ENCODE data around the gene KRT8.
"Not testable (repeated sequence)": the region's sequence is repeated elsewhere in the genome, so short reads cannot be mapped to it uniquely, and the experiment has no call there.

Gene KRT8

DNA sequence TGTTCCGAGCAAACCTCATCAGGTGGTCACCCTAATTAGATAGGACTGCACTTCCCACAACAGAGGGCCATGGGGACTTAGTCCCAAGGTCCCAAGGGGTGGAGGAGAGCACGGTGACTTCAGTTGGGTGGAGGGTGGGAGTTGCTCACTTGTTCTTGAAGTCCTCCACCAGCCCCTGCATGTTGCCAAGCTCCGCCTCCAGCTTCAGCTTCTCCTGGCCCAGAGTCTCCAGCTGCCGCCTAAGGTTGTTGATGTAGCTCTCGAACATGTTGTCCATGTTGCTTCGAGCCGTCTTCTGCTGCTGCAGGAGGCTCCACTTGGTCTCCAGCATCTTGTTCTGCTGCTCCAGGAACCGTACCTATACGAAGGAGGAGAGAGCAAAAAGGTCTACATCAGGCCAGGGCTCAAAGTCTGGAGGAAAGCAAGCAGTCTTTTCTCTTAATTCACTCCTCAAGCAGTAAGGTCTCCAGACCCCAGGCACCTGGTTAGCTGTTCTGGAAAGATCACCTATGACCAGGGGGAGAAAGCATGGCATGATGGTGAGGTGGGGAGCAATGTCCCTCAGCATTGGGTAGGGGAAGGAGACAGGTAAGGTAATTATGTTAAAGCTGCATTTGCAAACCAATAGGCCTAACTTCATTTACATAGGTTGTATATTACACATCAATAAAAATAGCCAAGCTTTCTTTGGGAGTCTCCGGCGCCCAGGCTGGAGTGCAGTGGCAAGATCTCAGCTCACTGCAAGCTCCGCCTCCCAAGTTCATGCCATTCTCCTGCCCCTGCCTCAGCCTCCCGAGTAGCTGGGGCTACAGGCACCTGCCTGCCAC lies 2.9 kb downstream of the KRT8 start:
- DNase-seq, result no peak

DNA sequence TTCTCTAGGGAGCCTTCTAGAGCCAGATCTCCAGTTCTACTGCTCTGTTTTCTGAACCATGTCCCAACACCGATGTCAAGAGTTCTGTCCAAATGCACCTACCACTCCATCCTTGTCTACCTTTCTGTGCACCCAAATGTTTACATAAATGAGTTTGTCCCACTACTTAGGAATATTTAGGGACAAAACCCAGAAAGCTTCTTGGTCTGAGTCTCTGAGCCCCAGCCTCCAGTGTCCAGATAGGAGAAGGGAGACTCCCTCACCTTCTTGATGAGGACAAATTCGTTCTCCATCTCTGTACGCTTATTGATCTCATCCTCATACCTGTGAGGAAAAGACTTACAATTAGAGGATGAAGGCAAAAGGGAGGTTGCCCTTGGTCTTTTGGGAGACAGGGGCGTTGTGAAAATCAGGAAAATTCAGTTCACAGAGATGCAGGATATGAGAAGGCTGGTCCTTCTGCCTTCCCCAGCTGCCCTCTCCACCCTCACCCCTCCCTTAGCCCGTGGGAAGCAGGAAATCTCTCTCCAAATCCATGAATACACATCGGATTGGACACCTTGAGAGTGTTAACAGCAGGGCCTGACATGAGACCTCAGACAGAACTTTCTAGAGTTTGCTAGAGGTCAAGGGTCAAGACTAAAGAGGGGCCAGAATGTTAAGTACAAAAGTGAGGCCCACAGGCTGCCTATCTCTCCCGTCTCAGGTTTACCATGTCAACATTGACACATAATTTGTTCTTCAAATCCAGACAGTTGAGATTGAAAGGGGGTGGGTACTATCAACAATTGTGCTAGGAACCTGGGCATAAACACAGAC lies 3.8 kb downstream of the KRT8 start:
- peak in 1 of 2 experiments; percentile 55 for DNase-seq

DNA sequence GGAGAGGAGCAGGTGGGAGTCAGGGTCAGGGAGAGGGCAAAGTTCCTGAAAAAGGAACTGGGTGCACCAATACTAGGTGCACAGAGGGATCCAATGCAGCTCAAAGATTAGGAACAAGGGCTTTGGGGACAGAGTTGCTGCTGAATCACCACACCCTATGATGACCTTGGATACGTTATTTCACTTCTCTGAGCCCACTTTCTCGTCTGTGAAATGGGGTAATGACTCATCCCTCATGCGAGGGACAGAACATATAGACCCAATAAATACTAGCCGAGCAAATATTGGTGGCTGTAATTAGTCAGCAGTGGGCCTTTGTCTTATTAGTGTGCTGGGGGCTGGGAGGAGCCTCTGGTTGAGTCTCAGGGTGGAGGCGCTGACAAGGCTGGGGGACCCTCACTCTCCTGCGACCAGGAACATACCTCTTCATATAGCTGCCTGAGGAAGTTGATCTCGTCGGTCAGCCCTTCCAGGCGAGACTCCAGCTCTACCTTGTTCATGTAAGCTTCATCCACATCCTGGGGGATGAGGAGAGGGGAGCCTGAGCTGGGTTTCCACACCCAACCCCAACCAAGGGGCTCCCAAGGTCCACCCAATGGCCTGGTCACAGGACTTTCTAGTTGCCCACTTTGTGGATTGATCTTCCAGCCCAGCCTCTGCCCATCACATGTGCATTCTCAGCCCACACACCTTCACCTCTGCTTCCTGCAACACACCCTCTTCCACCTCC lies 4.5 kb downstream of the KRT8 start:
- DNase-seq, result no peak

DNA sequence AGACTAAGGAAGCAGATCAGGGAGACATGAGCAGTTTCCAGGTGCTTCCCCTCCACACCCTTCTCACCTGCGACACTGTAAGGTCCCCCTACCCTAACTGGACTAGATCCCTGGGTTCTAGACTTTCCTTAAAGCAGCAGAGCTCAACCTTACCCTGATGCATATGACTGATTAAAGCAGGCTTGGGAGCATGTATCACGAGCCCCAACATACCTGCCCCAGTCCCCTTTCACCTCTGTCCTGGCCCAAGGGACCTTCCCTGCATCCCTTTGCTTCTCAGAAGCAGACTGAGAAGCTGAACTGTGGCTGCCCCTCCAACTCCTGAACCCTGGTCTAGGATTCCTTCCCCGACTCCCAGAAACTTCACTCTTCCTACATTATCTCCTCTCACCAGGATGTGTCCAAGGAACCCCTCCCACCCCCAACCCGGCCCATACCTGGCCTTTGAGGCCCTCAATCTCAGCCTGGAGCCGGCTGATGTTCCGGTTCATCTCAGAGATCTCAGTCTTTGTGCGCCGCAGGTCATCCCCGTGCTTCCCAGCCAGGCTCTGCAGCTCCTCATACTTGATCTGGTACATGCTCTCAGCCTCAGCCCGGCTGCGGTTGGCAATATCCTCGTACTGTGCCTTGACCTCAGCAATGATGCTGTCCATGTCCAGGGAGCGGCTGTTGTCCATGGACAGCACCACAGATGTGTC lies 5.4 kb downstream of the KRT8 start:
- no peak for DNase-seq

DNA sequence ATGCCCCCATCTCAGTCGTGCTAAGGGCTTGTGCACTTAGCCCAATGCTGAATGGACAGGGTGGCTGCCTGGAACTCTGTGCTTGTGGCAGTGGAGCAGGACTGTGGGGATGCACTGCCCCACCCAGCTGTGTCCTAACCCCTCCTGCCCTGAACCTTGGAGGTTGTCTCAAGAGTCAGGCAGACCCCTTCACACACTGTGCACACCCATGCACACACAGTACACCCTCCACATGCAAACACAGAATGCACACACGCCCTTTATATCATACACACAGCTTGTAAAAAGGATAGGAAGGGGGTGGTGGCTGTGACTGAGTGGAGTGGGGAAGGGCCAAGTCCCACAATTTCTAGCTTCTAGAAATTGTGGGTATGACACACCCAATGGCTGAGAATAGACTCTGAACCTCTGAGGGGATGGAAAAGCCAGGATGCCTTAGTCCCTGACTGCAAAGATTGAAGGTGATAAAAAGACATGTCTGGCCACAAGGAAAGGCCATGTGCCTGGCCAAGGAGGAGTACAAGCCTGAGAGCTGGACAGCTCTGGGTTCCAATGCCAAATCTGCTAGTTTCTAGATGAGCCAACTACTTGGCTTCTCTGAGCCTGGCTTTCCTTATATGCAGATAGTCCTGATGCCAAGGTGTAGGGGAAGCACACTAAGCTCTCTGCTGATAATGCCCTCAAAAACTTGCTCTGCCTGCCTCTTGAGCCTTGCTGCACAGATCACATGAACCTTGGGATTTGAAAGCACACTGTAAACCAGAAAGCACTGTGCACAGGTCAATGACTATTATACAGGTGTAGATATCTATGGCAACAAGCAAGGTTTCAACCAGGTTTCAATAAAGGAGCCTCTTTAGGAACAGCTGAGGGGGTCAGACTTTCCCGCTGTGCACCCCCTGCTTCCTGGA lies 8.4 kb downstream of the KRT8 start:
- no peak for DNase-seq

DNA sequence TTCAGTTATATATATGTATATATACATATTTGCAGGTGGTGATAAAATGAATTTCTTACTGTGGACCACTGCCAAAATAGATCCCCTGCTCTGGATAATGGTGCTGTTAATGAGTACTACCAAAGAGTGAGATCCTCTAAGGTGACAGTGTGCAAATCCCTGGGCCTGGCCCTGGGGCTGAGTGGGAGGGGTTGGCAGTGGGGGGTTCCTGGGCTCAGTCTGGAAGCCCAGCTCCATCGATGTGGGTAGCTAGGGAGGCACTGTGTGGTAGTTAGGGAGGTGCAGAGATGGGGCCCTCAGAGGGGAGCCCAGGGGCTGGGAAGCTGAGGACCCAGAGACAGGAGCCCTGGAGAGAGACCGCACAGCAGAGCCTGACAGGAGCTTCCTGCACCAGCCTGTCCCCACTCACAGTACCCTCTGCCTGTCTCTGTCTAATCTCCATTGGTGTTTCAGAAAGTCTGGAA lies 9.1 kb downstream of the KRT8 start:
- DNase-seq, result no peak

DNA sequence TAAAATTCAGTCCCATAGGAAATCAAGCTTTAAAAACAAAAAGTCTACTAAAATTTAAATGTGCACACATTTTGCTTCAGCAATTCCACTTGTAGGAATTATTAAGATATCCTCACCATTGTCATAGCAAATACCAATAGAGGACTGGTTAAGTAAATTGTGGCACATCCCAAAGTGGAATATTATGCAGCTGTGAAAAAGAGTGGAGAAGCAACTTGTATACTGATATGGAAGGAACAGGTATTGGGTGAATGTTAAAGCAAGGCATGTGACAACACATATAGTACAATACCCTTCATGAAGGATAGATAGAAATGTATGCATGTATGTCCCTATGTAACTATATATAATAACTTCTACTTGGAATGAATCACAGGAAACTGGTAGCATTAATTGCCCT lies 11.9 kb downstream of the KRT8 start:
- no peak for DNase-seq

DNA sequence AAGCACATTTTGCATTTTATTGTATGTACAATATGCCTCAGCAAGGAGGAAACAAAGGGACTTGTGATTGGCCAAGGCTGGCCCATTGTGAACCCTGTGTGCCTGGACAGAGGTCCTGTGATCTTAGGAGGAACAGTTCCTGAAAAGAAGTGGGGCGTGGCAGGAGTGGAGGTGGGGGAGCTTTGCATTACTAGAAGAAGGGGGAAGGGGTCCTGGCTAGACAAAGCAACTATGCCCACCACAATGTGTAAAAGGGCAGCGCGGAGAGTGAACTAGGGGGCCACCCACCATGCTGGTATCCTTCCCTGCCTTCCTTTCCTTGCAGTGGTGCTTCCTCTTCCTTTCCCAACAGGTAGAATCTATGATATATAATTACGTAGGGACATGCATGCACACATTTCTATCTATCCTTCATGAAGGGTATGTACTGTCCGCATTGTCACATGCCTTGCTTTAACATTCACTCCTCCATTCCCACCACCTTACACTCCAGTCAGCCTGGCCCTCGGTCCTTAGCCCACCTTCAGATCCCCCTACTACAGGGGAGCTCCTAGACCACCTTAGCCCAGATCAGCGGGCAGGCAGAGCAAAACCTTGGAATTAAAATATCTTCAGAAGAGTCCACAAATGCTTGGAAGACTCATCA lies 12.5 kb downstream of the KRT8 start:
- DNase-seq, result no peak

DNA sequence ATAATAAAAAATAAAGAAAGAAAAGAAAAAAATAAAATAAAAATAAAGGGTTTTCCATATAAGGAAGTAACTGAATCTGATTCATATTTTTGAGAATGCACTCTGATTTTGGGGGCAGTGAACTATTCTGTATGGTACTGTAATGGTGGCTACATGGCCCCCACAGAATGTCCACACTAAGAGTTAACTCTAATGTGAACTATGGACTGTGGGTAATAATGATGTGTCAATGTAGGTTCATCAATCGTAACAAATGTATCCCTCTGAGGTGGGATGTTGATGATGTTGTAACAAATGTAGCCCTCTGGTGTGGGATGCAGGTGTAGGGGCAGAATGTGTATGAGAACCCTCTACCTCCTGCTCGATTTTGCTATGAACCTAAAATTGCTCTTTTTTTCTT lies 13.8 kb downstream of the KRT8 start:
- DNase-seq, result no peak

DNA sequence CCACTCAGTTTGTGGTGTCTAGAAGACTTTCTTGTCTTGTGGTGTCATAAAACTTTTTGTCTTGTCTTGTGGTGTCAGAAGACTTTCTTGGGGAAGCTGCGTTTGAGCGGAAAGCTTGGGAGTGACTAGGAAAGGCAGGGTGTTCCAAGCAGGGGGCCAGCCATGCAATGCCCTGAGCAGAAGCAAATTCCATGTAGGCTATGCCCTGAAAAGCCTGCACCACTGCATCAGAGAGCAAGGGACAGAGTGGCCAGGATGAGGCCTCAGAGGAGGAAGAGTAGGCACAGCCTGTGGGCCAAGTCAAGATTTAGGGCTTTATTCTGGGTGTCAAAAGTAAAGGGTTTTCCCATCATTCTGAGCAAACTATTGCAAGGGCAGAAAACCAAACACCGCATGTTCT lies 14.5 kb downstream of the KRT8 start:
- no peak for DNase-seq

DNA sequence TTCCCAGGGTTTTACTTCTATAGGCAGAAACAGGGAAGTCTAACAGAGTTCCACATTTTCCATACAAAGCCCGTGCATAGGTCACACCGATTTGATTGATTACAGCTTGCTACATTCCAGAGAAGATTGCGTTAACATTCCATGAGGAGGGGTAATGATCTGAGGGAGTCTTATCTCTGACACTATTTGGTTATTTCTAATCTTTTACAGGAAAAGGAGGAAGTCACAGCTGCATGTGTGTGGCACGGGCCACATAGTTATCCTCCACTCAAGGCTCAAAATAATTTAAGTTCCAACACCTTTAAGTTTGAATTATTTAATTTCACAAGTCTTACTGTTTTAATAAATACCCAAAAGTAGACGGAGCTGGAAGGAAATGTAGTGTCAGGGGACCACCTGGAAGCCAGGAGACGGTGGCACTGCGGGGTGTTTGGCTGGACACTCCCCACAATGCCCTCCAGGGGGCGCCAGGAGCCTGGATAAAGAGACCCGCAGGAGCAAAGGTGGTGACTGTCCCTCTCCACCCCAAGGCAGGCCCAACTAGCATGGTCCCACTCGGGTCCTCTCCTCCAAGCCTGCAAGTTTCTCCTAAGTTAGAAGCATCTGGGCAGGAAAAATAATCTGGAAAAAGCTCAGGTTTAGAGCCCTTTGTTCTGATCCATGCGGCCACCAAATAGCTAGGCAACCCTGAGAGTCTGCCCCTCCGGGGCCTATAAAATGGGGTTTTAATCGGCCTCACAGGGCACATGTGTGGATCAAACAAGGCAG lies 20.2 kb downstream of the KRT8 start:
- peak; percentile 25 to 66 for DNase-seq

DNA sequence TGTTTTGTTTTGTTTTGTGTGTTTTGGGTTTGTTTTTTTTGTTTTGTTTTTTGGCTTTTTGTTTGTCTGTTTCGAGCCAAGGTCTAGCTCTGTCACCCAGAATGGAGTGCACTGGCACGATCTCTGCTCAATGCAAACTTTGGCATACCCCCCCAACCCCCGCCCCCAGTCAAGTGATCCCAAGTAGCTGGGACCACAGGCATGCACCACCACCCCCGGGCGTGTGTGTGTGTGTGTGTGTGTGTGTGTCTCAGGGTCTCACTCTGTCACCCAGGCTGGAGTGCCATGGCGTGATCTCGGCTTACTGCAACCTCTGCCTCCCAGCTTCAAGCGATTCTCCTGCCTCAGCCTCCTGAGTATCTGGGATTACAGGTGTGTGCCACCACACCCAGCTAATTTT lies 24.4 kb downstream of the KRT8 start:
- not testable (repeated sequence) for DNase-seq

DNA sequence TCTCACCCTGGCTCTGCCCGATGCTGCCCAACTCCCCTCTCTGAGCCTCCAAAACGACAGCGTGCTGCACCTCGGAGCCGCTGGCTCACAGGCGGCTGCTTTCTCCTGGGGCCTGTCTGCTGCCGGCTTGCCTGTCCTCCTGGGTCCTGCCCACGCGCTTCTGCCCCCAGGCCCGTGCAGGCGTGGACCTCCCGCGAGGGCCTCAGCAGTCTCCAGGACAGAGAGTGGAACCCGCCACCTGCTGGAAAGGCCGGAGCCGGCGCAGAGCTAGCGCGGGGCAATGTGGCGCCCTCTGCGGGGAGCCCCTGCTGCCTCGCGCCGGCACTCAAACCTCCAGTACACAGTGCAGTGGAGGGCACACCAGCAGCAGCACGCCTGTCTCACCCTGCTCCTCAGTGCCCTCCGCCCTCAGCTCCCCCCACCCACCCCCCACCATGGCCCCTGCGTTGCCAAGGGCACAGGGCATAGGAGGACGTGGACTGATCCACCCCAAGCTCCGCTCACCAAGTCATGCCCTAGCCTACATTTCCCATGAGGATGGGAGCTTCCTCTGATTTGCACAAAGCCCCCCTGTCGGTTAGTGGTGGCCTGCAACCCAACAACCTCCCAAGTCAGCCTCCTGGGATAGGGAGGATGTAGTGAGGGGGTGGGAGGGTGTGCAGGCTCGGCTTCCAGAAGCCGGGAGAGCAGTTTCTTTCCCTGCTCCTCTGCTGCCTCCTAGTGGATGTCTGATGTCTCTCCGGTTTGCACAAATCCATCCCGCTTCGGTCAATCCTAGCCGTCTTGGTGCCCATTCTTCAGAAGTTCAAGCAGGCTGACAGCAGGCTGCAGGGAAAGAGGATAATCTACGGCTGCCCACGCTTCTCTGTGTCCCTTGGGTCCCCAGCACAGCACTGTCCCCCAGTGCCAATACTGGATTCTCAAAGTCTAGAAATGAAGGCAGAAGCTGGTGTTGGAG lies 25.2 kb downstream of the KRT8 start:
- peak; percentile 84 to 89 for DNase-seq

DNA sequence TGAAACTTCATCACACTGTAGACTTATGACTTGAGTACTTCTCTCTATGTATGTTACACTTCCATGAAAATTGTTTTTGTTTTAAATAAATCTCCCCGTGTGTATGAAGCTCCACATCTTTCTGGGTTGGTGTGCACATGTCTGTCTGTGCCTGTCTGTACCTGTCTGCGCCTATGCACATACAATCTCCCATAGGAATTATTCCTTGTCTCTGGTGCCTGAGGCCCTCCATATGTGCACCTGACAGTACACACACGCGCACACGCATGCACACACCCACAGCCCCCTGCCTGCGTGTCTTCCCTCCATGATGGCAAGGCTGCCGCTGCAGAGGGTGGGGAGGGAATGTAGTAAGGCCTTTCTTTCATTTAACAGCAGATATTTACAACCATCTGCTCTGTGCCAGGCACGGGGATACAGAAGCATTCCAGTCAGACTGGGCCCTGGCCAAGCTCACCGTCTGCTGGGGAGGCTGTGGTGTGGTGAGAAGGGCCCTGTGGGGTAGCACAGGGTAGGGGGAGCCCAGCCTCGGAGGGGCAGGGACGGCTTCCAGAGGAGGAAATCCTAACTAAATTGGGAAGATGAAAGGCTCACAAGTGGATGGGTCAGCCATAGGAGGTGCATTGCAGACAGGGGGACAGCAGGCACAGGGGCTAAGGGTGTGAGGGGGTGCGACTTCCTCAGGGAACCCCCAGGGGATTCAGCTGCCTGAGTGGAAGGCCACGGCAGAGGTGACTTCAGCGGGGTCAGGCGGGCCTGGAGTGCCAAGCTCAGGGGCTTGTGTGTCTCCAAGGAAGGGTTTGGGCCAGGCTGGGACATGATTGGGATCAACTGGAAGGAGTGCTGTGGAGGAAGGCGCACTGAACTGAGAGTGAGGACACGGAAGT lies 26.1 kb downstream of the KRT8 start:
- no peak for DNase-seq

DNA sequence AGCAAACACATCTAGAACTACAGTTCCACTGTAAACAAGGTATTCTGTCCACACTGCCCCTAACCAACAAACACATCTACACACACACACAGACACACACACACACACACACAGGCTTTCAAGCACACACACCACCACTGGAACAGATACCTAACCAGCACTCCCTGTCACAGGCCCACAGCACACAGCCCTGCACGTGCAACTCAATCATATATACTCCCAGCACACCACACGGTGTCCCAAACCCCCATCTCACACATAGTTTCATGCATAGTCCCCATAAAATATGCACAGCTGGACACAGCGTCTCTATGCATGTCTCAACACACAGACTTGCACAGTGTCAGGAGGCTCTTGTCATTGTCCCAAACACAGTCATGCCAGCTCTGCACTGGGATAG lies 27.6 kb downstream of the KRT8 start:
- no peak for DNase-seq

DNA sequence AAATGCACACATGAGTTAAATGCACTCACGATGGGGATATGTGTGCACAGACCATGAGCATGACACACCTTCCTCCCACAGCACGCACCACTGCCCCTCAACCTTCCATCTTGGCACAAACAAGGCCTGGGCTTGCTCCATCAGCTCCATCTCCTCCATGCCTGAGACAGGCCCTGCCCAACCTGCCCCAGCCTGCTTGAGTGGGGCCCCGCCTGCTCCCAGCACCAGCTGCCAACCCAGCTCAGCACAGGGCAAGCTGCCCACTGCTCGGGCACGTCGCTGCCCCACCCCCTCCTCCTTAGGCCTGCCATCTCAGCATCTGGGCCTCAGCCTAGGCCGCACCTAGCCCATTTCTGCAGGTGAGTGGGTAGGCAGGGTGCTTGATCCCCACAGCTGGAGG lies 28.5 kb downstream of the KRT8 start:
- no peak for DNase-seq

DNA sequence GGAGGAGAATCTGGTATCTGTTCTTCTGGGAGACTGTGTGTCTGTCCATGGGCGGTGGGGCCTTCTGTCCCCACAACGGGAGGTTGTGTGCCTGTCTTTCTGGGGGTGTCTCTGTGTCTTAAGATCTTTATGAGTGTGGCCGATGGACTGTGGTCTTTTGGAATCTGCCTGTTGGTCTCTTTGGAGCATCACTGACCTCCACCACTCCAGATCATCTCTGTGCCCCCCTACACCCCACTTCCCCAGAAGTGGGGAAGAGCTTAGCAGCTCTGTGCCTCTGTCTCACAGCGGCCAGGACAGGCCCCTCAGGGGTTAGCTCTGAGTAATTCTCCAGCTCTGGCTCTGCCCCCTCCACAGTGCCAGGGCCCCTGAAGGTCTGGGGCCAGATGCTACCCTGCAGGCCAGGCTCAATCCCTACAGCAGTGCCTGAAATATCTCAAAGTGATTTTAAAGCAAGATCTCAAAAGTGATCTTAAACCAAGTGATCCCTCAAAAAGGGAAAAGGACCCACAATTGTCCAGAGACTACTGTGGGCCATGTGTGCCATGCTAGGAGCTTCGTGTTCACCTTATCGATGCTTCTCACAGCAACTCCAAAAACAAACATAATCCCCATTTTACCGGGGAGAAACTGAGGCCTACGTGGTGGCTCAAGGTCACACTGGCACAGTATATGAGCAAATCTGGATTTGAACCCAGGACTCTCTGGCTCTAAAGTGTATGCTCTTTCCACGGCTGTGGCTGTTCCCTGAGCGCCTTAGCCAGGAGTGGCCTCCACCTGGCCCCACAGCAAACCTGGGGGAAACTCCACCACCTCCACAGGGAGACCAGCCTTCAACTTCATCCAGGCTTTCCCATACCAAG lies 30.1 kb downstream of the KRT8 start:
- DNase-seq, result no peak

Measured in NCI-H1930 (cell line).